Activated gamma-delta T cell treated with Interleukin-2 at 50 U/mL for 16 hours (primary cell): ENCODE results near the gene PLEKHG4B.

Experiments
- DNase-seq: peaks from one replicate; pipeline ENCODE4 v3.0.0-alpha.2; 2020

PLEKHG4B gene

GRCh38 chr5:76358-77169 lies 15.4 kb upstream of the PLEKHG4B start:
- no peak for DNase-seq

DNA sequence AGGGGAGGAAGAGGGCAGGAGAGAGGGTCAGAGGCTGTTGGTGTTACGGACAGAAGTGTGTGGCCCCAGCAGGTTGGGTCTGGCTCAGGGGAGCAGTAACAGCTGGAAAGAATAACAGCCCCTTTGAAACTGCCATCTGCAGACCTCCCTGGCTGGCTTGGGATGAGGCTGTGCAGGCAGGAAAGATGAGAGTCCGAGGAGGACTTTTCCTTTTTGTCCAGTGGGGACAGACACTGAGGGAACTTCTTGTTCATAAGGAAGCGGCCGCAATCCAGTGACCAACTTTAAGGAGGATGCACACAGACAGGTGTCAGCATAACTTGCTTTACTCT lies 14.8 kb upstream of the PLEKHG4B start:
- DNase-seq, result no peak

- no peak for DNase-seq
Measured at GRCh38 chr5:77546-77945, 14.4 kb upstream of the PLEKHG4B start.

- DNase-seq, result no peak
Measured at GRCh38 chr5:77957-78804, 13.8 kb upstream of the PLEKHG4B start.

- no peak for DNase-seq
Measured at GRCh38 chr5:78805-79149, 13.2 kb upstream of the PLEKHG4B start.

DNA sequence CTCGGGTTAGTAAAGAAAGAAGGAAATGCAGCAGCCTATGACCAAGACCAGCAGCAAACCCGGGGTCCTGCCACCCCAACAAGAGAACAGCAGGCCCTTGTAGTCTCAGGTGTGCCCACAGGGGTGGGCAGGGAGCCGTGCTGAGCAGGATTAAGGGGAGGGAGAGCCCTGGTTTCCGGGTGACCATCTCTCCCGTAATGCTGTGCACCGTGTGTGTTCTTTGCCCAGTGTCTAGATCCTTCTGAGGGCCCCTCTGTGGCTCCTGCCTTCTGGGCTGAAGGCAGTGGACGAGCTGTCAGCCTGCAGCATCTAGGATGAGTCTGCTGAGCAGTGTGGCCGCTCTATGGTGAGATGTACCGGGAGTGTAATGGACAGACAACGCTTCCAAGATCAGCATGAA lies 12.7 kb upstream of the PLEKHG4B start:
- DNase-seq, result no peak

GRCh38 chr5:79821-80220 lies 12.1 kb upstream of the PLEKHG4B start:
- DNase-seq, result no peak

- no peak for DNase-seq
Measured at GRCh38 chr5:81391-82021, 10.5 kb upstream of the PLEKHG4B start.

DNA sequence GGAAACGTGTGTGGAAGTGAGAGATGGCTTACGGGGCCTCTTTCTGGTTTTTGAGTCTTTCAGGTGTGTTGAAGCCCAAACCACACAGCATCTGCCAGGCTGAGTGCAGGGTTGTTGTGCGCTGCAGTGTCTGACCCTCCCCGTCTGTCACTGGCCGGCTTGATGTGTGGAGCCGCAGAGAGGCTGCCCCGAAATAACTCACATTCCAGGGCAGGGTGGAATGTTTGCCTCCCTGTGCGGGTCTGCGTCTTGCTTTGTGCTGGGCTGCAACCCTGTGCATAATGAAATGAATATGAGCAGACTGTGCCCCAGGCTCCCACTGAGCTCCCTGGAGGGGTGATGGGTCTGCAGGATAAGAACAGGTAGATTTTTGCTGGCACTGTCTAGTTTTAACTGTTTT lies 9.9 kb upstream of the PLEKHG4B start:
- DNase-seq, result no peak

DNA sequence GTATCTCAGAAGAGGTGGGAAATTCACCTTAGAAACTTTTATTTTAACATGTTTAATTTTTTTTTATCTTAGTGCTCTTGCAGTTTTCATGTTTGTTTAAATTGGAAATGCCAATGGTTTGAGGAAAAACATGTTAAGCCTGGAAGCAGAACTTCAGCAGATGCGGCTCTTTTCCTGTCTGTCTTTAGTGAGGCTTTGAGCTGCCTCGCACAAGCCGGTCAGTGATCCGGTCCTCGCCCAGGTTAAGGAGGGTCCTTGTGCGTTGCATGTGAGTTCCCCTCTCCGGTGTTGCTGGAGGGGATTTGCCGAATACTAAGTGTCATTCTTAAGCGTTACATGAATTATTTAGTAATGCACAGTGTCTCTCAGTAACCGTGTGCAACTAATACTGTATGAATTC lies 9.4 kb upstream of the PLEKHG4B start:
- DNase-seq, result no peak

GRCh38 chr5:83029-83428 lies 8.9 kb upstream of the PLEKHG4B start:
- DNase-seq, result no peak

GRCh38 chr5:85334-85995 lies 6.5 kb upstream of the PLEKHG4B start:
- no peak for DNase-seq

- no peak for DNase-seq
Measured at GRCh38 chr5:89337-90286, 2.4 kb upstream of the PLEKHG4B start.

GRCh38 chr5:90590-91547 lies 1.1 kb upstream of the PLEKHG4B start:
- DNase-seq, result no peak

DNA sequence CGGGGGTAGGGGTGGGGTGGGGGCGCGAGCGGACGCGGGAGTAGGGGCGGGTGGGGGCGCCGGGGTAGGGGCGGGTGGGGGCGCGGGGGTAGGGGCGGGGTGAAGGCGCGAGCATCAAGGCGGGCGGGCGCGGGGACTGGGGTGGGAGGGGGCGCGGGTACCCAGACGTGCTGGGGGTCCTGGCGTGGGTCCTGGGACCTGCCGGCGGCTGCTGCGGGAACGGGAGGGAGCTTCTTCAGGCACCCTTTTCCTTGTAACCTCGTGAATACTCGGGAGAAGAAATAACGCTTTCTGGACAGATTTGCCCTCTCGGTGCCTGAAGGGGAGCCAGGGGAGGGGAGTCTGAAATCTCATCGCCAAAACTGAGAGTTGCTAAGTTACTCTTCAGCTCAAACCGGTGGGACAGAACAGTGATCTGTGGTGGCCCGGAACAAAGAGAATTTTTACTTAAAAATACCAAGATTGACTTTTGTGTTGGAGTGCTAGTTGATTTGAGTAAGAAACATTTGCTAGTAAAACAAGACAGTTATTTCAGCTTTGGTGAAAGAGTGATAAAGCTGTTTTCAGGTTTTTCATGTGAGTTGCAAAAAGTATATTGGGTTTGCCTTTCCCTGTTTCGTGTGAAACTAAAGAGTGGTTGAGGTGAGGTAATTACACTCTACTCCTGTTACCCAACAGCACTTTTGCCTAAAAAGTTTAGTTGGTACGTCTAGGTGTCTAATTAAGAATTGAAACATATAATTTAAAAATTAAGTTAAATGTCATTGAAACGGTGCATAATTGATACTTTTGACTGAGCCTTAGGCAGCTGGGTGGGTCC lies 643 bp downstream of the PLEKHG4B start:
- no peak for DNase-seq

DNA sequence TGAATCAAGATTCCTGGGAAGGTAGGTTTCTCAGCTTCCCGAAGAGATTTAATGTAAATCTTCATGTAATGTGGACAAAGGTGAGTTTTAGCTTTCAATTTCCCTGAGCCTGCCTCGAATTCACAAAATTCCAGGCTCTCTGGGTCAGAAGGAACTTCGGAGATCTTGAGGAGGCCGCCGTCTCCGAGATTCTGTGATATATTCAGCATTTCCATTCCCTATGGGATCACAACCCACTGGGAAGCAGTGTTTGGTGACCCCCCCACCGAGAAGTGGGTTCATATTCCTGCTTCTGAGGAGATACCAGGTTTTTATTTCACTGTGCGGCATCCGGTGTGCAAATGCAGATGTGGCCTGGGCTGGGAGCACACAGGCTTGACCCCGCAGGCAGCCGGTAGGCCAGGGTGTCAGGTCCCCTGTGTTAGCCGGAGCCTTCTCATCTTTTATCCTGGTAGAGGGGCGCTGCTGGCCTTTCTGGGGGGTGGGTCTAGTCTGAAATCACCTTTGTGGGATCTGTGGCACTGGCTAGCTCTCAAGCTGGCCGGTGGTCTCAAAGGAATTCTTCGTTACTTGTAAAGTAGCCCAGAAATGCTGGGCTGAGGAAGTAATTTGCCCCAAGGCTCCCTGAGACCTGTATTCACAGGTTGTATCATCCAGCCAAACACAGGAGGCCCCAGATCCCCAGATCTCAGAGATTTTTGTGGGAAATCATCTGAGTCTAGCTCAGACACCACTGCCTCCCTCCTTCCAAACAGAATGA lies 1.4 kb downstream of the PLEKHG4B start:
- DNase-seq, result no peak

- no peak for DNase-seq
Measured at GRCh38 chr5:94113-94892, 2.3 kb downstream of the PLEKHG4B start.

DNA sequence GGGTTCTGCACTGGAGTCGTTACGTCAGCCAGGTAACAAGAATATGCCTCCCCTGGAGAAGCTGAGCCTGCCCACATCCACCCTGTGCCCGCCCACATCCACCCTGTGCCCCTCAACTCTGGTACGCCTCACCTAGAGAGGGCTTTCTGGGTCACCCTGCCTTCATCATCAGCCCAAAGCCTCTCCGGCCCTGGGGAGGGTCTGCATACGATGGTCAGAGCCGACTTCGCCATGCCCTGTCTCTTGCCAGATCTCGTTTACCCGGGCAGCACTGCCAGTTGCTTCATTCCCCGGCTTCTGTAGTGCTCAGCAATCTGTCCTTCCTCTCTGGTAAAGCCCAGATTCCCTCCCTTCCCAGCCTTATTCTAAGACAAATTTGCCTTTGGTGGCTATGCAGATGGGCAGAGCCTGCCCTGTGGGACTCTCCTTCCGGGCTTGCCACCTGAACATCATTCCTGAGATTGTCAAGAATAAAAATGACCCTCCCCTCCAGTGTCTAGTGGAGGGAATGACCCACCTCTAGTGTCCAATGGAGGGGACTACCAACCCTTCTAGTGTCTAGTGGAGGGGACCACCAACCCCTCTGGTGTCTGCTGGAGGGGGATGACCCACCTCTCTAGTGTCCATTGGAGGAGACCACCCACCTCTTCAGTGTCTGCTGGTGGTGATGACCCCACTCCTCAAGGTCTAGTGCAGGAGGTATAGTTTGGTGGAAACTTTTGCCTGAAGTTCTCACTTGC lies 3.4 kb downstream of the PLEKHG4B start:
- no peak for DNase-seq
